GDM1 (cell line): ENCODE results near the gene BSCL2.
"Not testable (repeated sequence)": the region's sequence is repeated elsewhere in the genome, so short reads cannot be mapped to it uniquely, and the experiment has no call there.

ENCODE experiments used
- DNase-seq: peaks from one replicate; lab custom pipeline; 2025; lab: John Stamatoyannopoulos, UW

BSCL2 gene

GRCh38 chr11:62716816-62717215, 9.6 kb upstream of the BSCL2 start:
- no peak for DNase-seq

GRCh38 chr11:62716206-62716605, 9.0 kb upstream of the BSCL2 start:
- no peak for DNase-seq

GRCh38 chr11:62715150-62716130, 8.2 kb upstream of the BSCL2 start:
- DNase-seq, result no peak

- DNase-seq, result no peak
Observed at GRCh38 chr11:62713343-62713742, 6.1 kb upstream of the BSCL2 start.

DNA sequence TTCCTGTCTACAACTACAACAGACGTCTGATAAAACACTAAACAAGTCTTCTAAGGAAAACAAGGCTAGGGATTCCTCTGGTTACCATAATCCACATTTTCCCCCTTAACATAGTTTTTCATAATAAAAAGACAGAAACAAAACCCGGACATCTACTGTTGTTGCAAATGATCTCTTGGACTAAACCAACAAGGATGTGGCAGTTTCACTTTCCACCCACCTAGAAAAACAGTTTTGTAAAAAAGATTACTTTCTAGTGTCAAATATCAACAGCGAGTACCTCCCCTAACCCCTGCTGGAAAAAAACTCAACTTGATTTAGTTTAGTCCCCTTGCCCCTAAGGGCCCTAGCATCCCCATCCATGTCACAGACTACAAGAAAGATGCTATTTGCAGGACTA, 5.6 kb upstream of the BSCL2 start:
- DNase-seq, result no peak

GRCh38 chr11:62712276-62712812, 5.1 kb upstream of the BSCL2 start:
- DNase-seq, result no peak

GRCh38 chr11:62710001-62710345, 2.7 kb upstream of the BSCL2 start:
- DNase-seq, result no peak

- DNase-seq, result peak; percentile 95
Observed at GRCh38 chr11:62709247-62710000, 2.2 kb upstream of the BSCL2 start.

GRCh38 chr11:62708793-62709192, 1.6 kb upstream of the BSCL2 start:
- no peak for DNase-seq

DNA sequence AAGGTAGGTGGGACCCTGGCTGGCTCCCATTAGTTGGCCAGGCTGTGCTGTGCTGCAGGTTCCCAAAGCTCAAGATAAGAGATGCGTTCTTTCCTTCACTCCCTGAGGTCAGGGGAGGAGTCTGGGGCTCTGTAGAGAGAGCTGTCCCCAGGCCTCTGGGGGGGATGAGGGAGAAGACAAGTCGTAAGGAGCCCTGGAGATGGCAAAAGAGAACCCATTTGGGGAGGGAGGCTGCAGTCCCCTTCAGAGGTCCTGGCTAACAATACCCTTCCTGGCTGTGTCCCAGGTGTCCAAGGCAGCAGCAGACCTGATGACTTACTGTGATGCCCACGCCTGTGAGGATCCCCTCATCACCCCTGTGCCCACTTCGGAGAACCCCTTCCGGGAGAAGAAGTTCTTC, 1.2 kb upstream of the BSCL2 start:
- no peak for DNase-seq

GRCh38 chr11:62706850-62707247, 375 bp downstream of the BSCL2 start:
- DNase-seq, result no peak

DNA sequence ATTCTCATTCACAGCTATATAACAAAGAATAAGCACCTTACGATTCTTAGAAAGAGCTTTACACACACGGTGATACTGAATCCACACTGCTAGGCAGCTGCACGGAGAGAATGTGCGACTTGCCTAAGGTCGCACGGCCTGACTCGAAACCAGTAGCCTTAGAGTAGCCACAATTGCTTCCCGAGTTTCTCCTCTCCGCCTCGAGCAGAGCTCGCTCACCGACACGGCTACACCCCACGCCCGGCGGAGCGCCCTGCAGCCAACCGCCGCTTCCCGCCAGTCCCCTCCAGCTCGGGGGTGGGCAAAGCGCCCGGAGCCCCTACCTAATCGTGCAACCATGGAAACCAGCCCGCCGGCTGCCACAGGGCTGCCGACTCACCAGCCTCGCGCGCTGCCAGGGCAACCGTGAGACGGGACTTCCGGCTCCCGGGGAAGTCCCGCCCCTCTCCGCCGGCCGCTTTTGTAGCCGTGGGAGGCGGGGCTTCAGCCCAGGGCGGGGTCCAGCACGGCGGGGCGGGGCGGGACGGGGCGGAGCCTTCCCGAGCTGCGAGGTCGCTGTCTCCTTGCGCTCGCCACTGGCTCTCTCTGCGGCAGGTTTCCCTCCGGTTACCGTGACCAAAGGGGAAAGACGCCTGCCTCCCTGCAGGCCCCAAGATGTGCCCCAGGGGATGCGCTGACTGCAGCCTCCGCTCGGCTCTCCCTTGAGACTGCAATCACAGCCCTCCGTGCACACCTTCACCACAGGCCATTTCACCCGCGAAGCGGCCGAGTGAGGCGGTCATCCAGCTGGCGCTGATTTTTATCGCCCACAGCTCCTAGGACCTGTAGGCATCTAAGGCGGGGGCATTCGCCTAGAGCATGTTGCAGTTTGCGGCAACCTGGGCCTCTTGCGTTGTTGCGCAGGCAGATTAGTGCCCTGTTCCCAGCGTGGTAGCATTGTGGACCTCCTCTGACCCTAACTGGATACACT, 1.1 kb downstream of the BSCL2 start:
- peak; percentile 92 for DNase-seq

DNA sequence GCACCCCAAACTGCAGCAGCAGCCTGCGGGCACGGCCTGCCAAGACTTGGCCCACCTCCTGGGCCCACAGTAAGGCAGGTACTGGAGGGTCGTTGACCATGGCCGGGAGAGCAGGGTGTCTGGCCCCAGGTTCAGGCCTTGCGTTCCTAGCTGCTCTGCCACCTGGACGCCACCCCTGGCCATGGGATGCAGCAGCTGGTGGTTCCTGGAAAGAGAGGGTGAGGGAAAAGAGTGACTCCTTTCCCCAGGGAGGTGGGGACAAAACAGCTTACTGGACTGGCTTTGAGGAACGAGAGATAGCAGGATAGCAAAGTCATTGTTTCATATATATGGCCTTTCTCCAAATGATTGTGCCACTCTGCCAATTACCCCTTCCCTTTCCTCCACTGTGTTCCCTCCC, 1.8 kb downstream of the BSCL2 start:
- DNase-seq, result no peak

DNA sequence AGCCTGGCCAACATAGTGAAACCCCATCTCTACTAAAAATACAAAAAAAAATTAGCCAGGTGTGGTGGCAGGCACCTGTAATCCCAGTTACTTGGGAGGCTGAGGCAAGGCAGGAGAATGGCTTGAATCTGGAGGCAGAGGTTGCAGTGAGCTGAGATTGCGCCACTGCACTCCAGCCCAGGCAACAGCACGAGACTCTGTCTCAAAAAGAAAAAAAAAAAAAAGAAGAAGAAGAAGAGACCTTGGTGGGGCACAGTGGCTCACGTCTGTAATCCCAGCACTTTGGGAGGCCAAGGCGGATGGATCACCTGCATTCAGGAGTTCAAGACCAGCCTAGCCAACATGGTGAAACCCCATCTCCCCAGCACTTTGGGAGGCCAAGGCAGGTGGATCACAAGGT, 3.3 kb downstream of the BSCL2 start:
- DNase-seq, result not testable (repeated sequence)

- DNase-seq, result no peak
Observed at GRCh38 chr11:62702246-62702645, 5.0 kb downstream of the BSCL2 start.

- peak; percentile 44 for DNase-seq
Observed at GRCh38 chr11:62694455-62695167, 12.6 kb downstream of the BSCL2 start.

DNA sequence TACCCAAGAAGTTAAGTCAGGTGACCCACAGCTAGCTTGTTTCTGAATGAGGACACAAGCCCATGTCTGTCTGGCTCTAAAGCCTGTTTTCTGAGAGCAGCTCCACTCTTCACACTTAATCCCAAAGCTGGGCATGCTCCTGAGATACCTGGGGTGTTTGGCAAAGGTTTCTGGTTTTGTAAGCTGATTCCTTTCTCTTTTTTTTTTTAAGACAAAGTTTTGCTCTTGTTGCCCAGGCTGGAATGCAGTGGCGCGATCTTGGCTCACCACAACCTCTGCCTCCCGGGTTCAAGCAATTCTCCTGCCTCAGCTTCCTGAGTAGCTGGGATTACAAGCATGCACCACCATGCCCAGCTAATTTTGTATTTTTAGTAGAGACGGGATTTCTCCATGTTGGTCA, 13.6 kb downstream of the BSCL2 start:
- not testable (repeated sequence) for DNase-seq

GRCh38 chr11:62689421-62690183, 17.6 kb downstream of the BSCL2 start, which contains the start of gene LRRN4CL:
TSS of gene LRRN4CL (minus strand) at chr11:62689530. CDS start at chr11:62688508, 1,022 bp downstream.
- DNase-seq, result no peak

GRCh38 chr11:62688491-62688890, 18.7 kb downstream of the BSCL2 start:
- no peak for DNase-seq
